NT2/D1 (cell line): Measurements from ENCODE around the gene CACNA1E.

ENCODE experiments used
- SUZ12 ChIP-seq: IDR thresholded peaks from 2 replicates; pipeline ENCODE4 v1.6.1; 2011; ENCODE audit not compliant: insufficient read length, insufficient read depth; ENCODE audit errors: extremely low read depth
- YY1 ChIP-seq: IDR thresholded peaks from 2 replicates; pipeline ENCODE4 v1.6.1; 2011; ENCODE audit not compliant: insufficient read length, insufficient read depth

DNA sequence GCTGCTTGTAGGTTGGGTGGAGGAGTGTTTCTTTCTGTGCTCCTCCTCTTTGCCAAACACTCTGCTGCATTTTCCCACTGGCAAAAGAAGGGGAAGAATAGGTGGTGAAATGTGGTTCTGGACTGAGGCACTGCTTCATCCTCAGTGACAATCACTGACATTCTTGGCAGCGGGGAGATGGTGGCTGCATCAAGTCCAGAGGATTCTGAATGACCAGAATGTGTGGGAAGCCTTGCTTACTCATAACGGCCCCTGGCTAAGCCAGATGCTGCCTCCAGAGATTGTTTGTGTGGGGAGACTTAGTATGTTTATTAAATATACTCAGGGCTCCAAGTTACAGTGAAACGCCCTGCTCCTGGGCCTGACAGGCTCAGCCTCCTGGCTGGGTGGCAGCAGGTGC lies 160.3 kb downstream of the CACNA1E start:
- TF ChIP-seq SUZ12 (no peak), YY1 (no peak)
